ENCODE data around the gene SERPINI1.
"Not testable (repeated sequence)": the region's sequence is repeated elsewhere in the genome, so short reads cannot be mapped to it uniquely, and the experiment has no call there.

The SERPINI1 gene

GRCh38 chr3:167816953-167817352 is 81.4 kb downstream of the SERPINI1 start:
- no peak overlapping the region for H3K4me3 ChIP-seq (ENCODE audit: control insufficient read depth, low read depth, low read length)
- no peak for TF ChIP-seq CTCF (conservative IDR thresholded peaks at IDR 0.05; ENCODE audit: control insufficient read depth, insufficient read depth, low read depth, low read length)
- no peak for DNase-seq (ENCODE audit: low read depth)

DNA sequence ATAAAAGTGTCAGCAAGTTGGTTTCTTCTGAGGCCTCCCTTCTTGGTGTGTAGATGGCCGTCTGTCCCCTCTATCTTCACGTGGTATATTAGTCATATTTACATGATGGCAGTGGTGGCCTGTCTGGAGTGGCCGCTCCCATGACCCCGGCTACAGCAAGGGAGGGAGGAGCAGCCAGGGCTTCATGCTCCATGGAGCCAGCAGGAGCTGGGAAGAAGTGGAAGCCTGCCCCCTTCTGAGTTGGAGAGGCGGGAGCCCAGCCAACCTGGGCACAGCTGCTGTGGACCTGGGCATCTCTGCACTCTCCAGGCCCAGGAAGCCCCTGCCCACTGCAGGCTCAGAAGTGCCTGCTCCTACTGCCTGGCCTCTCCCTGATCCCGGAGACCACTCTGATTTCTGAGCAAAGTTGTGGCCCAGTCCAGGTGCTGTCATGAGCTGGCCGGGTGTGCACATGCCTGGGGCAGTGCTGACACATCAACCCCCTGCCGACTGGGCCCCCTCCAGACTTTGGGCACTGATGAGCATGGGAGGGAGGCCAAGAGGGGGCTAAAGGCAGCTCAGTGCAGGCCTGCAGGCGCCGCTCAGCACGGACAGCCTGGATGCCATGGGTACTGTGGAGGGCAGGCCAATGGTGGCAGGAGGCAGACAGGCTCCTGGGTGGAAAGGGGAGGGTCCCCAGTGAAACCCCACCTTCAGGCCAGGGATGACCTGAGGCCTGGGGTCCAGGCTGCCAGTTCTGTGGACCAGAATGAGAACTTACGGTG is 84.8 kb downstream of the SERPINI1 start:
- no peak for TF ChIP-seq CTCF (conservative IDR thresholded peaks at IDR 0.05; ENCODE audit: control insufficient read depth, insufficient read depth, low read depth, low read length)
- H3K4me3 ChIP-seq (ENCODE audit: control insufficient read depth, low read depth, low read length) = no peak overlapping the region
- DNase-seq (ENCODE audit: low read depth) = no peak

DNA sequence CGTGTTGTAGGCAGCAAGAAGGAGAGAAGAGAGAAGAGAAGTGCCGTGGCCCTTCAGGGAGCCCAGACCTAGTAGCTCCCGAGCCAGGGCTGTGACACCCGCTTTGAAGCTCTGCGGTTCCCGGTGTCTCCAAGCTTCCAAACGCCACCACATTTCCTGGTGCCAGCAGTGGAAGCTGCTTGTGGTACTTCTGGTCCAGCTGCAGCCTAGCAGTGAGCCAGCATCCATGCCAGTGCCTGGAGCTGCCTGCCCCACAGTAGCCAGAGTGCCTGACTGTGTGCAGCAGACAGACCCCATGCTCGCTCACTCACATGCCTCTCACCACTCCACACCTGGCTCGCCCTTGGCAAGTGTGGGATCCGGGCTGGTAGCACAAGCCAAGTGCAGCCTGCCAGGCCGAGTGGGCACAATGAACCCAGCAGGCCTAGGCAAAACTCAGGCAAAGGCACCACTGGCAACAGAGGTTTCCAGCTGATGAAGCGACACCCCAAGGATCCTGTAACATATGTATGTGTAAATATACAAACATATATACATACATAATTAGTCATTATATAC is 85.8 kb downstream of the SERPINI1 start:
- DNase-seq (ENCODE audit: low read depth) = no peak
- no peak for TF ChIP-seq CTCF (conservative IDR thresholded peaks at IDR 0.05; ENCODE audit: control insufficient read depth, insufficient read depth, low read depth, low read length)
- no peak overlapping the region for H3K4me3 ChIP-seq (ENCODE audit: control insufficient read depth, low read depth, low read length)

- TF ChIP-seq CTCF (conservative IDR thresholded peaks at IDR 0.05; ENCODE audit: control insufficient read depth, insufficient read depth, low read depth, low read length) = no peak
- no peak for DNase-seq (ENCODE audit: low read depth)
Observed at GRCh38 chr3:167823738-167824137, 88.2 kb downstream of the SERPINI1 start.

GRCh38 chr3:167827588-167827987 is 92.1 kb downstream of the SERPINI1 start:
- not testable (repeated sequence) for DNase-seq (ENCODE audit: low read depth); H3K4me3 ChIP-seq (ENCODE audit: control insufficient read depth, low read depth, low read length)

More at GRCh38 chr3:167823738-167824137, 88.2 kb downstream of the SERPINI1 start:
- H3K4me3 ChIP-seq (ENCODE audit: control insufficient read depth, low read depth, low read length) = no peak overlapping the region

DNA sequence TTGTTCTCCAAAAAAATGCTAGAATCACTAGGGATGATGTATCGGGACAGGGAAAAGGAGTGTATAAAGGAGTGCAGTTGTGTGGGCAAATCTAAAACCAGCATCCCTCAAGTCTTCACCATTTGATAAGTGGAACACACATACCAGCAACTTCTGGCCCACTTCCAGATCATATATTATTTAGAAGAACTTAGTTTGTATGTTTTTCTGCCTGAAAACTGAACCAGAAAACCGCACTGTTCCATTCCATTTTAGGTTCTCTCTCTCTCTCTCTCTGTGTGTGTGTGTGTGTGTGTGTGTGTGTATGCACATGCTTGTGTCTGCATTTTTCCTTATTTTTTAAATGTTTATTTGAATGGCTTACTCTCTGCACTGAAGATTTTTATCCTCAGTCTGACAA is 93.5 kb downstream of the SERPINI1 start:
- no peak overlapping the region for H3K4me3 ChIP-seq (ENCODE audit: control insufficient read depth, low read depth, low read length)
- no peak for TF ChIP-seq CTCF (conservative IDR thresholded peaks at IDR 0.05; ENCODE audit: control insufficient read depth, insufficient read depth, low read depth, low read length)
- DNase-seq (ENCODE audit: low read depth) = no peak

DNA sequence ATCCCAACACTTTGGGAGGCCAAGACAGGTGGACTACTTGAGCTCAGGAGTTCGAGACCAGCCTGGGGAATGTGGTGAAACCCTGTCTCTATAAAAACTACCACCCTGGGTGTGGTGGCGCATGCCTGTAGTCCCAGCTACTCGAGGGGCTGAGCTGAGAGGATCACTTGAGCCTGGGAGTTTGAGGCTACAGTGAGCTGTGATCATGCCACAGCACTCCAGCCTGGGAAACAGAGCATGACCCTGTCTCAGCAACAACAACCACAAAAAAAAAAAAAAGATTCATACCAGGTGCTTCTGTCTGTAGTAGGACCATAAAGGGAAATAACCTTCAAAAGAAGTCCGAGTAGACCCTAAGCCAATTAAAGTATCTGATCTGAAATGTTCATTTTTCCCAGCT is 94.5 kb downstream of the SERPINI1 start:
- no peak overlapping the region for H3K4me3 ChIP-seq (ENCODE audit: control insufficient read depth, low read depth, low read length)
- TF ChIP-seq CTCF (conservative IDR thresholded peaks at IDR 0.05; ENCODE audit: control insufficient read depth, insufficient read depth, low read depth, low read length) = no peak
- no peak for DNase-seq (ENCODE audit: low read depth)
